GM12878 (cell line): ENCODE measurements around the gene HOXD11.

Experiments used
- CTCF ChIP-seq, 3 experiments: IDR thresholded peaks in 2 of 3; conservative IDR thresholded peaks in 1 of 3; 2 replicates each; pipeline ENCODE4 v1.5.1; 2011; ENCODE audit warnings: low read depth in 3 of 3, low read length in 3 of 3, mild to moderate bottlenecking in 3 of 3, control low read depth in 2 of 3, moderate library complexity in 2 of 3, inconsistent platforms in 1 of 3, mixed read lengths in 1 of 3; ENCODE audit not compliant: control insufficient read depth in 2 of 3, insufficient read depth in 1 of 3; ENCODE audit errors: extremely low read depth in 1 of 3
- ESRRA ChIP-seq: IDR thresholded peaks from 2 replicates; pipeline ENCODE4 v1.6.1; 2012; ENCODE audit warnings: mild to moderate bottlenecking, low read length, improper control_type of control experiment
- HDAC2 ChIP-seq: fragments of 200-600 bp; sonication (generic); IDR thresholded peaks from 2 replicates; pipeline ENCODE4 v1.6.1; 2017
- IRF3 ChIP-seq: fragments of 450-650 bp; IDR thresholded peaks from 2 replicates; pipeline ENCODE4 v1.6.1; 2014; ENCODE audit warnings: mild to moderate bottlenecking
- JUND ChIP-seq: IDR thresholded peaks from 2 replicates; pipeline ENCODE4 v1.6.1; 2012; ENCODE audit warnings: low read depth, mild to moderate bottlenecking, low read length, improper control_type of control experiment, moderate library complexity
- RAD21 ChIP-seq: IDR thresholded peaks from 2 replicates; pipeline ENCODE4 v1.6.1; 2011; ENCODE audit warnings: mild to moderate bottlenecking, low read depth, low read length, moderate library complexity; ENCODE audit not compliant: insufficient read depth
- SPI1 ChIP-seq: IDR thresholded peaks from 2 replicates; pipeline ENCODE4 v1.6.1; 2011; ENCODE audit warnings: low read depth, mild to moderate bottlenecking, low read length, moderate library complexity, borderline replicate concordance; ENCODE audit not compliant: insufficient read depth
- TCF3 ChIP-seq: IDR thresholded peaks from 2 replicates; pipeline ENCODE4 v1.6.1; 2012; ENCODE audit warnings: low read depth, mild to moderate bottlenecking, low read length, borderline replicate concordance; ENCODE audit not compliant: insufficient read depth

- TF ChIP-seq CTCF (IDR thresholded peaks at IDR 0.05 in 2 of 3, conservative IDR thresholded peaks at IDR 0.05 in 1 of 3; ENCODE audit: control insufficient read depth in 2 of 3, extremely low read depth in 1 of 3, insufficient read depth in 1 of 3, low read depth in 3 of 3, low read length in 3 of 3), result no peak
- no peak for TF ChIP-seq HDAC2
- TF ChIP-seq SPI1, result no peak
- TF ChIP-seq IRF3, result no peak
- TF ChIP-seq TCF3, result no peak
- no peak for TF ChIP-seq RAD21
- TF ChIP-seq ESRRA, result no peak
- TF ChIP-seq JUND, result no peak
Measured at GRCh38 chr2:176158855-176159662, 52.0 kb downstream of the HOXD11 start.
